Stimulated activated CD4-positive, alpha-beta T cell treated with anti-CD3 and anti-CD28 coated beads, Interleukin-12 subunit alpha, Interleukin-12 subunit beta, amount 100 ng/mL, for 4 hours (primary cell): ENCODE results near the gene TMOD1.

Experiments
- DNase-seq: peaks from one replicate; pipeline ENCODE4 v3.0.0-alpha.2; 2020

Gene TMOD1

GRCh38 chr9:97518166-97518908, 16.9 kb downstream of the TMOD1 start:
- DNase-seq, result no peak

GRCh38 chr9:97518909-97519307, 17.4 kb downstream of the TMOD1 start:
- DNase-seq, result no peak

DNA sequence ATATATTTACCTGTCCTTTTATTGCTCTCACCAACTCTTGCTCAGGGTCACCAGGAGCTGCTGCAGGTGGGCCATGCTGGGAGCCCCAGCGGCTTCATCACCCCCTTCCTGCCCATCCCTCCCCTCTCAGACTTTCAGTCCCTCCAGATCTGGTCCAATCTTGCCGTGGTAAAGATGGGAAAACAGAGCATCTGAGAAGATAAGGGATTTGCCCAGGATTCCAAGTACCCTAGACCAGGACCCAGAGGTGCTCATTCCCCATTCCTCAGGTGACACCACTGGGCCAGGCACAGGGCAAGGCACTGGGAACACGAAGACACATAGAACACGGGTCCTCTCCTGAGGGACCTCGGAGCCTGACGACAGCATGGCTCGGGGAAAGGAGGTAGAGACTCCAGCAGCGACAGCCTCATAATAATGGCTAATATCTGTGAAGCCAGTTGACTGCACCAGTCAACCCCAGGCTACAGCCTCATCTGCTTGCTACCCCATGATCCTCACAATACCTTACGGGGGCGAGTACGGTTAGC, 18.0 kb downstream of the TMOD1 start:
- no peak for DNase-seq

DNA sequence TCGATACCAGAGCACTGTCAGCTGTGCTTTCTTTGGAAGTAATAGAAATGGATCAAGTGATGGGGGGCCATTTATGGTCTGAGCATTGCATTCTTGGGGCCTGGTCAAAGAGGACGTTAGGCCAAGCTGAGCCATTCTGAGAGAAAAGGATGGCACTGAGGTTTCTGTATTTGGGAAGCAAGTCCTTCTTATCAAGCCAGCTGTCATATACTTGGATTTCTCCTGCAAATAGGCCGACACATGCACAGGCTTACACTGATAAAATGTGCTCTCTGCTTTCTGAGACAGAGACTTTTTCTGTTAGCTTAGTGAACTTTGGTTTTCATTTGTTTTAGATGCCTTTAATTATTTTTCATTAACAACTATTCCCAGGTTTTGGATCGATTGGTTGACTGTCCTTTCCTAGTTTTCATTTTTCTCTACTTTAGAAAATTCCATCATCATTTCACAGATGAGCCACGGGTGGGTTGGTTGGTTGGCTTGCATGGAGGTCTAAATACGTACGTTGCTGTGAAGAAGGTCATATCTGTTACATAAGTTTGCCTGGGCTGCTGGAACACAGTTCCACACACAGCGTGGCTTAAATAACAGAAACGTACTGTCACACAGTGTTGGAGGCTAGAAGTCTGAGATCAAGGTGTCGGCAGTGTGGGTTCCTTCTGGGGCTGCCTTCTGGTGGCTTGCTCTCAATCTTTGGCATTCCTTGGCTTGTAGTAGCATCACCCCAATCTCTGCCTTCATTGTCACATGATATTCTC, 20.3 kb downstream of the TMOD1 start:
- no peak for DNase-seq

DNA sequence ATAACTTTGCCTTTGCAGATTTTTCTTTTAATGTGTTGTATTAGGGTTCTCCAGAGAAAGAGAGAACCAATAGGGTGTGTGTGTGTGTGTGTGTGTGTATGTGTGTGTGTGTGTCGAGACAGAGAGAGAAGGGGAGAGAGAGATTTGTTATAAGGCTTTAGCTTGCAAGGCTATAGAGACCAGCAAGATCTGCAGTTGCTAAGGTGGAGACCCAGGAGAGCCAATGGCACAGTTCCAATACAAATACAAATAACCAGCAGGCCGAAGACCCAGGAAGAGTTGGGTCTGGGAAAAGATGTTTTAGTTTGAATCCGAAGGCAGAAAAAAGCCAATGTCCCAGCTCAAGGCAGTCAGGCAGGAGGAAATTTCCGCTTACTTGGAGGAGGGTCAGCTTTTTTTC, 23.0 kb downstream of the TMOD1 start:
- DNase-seq, result no peak

DNA sequence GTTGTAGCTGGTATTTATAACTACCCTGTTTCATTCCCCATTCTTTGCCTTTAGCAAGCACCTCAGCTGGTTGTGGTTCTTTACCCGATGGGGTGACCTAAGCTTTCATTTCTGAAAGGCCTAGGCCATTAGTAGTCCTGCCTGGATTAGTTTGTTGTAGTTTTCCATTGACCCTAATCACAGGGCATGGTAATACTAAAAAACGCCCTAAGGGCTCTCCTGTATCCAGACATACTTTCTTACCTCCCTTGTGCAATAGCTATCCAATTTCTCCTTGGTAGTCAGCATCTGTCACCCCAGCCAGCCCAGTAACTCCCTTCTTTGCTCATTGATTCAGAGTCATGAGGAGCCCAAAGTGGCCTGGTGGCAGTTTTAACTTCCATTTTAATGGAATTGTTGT, 24.0 kb downstream of the TMOD1 start:
- DNase-seq, result no peak

GRCh38 chr9:97526895-97527575, 25.6 kb downstream of the TMOD1 start:
- DNase-seq, result no peak

GRCh38 chr9:97527626-97528528, 26.4 kb downstream of the TMOD1 start:
- no peak for DNase-seq

GRCh38 chr9:97528529-97529230, 27.2 kb downstream of the TMOD1 start:
- no peak for DNase-seq

- DNase-seq, result no peak
Observed at GRCh38 chr9:97529363-97530076, 28.1 kb downstream of the TMOD1 start.

- no peak for DNase-seq
Observed at GRCh38 chr9:97531888-97532376, 30.5 kb downstream of the TMOD1 start.

GRCh38 chr9:97534185-97534584, 32.7 kb downstream of the TMOD1 start:
- no peak for DNase-seq

GRCh38 chr9:97534961-97535594, 33.6 kb downstream of the TMOD1 start:
- no peak for DNase-seq

- no peak for DNase-seq
Observed at GRCh38 chr9:97535771-97536170, 34.3 kb downstream of the TMOD1 start.

- DNase-seq, result no peak
Observed at GRCh38 chr9:97536480-97536879, 35.0 kb downstream of the TMOD1 start.

DNA sequence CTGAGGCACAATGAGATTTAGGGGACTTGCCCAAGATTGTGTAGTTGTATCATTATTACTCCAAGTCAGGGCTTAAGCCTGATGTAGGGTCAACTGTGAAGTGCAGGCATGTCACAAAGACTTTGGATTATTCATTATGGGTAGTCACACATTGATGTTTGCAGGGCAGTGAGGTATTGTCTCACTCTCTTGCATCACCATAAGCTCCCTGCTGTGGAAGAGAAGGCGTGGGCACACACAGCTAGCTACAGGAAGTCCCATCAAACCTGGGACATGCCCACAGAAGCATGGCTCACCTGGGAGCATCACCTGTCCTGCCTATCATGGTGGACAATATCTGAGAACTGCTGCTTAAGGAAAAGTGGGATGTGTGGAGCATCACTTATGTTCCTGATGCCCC, 42.1 kb downstream of the TMOD1 start:
- DNase-seq, result no peak

- no peak for DNase-seq
Observed at GRCh38 chr9:97545486-97545885, 44.0 kb downstream of the TMOD1 start.

DNA sequence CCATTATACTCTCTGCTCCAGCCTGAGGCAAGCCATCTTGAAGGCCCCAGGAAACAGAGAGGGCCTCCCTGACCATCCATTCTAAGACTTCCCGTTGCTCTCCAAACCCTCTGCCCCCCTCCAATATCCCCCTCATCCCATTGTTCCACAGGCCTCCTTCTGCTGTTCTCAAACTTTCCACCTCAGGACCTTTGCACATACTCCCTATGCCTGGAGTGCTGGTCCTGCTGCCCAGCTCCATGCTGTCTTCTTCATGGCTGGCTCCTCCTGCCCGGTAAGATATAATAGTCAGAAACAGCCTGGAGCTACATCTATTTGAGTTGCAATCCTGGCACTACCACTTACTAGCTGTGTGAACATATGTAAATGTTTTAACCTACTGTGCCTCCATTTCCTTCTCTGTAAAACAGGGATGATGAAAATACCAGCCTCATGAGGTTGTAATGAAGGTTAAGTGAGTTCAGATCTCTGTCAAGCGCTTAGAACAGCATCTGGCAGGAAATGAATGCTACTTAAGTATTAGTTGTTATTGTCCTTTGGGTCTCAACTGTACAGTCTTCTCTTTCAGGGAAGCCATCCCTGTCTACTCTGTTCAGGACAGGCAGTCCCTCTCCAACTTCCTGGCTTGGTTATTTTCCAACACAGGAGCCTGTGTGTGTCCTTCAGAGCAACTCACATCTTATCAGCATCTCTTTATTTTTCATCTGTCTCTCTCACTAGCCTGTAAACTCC, 45.8 kb downstream of the TMOD1 start:
- no peak for DNase-seq

DNA sequence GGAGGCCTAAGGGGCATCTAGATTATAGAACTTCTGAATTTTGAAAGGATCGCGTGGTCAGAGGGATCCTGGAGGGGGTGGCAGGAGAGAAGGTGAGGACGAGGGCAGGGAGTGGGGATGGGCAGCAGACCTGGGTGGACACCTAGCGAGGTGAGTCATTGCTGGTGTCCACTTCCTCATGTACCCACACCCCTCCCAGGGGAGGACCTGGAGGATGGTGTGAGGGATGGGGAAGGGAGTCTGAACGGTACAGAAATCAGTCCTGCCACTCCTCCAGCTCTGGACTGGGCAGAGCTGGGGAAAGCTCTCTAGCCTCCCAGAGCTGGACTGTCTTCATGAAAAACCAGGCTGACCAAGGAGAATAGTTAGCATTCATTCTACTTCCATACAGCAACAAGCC, 46.9 kb downstream of the TMOD1 start:
- DNase-seq, result no peak
